ENCODE results near the gene GZMH. TPM values are rescaled to one million over a fixed set of nuclear protein-coding genes. Genes with fewer than 3 reads are reported as not detected.
A peak's percentile ranks its signal among the peaks of the same experiment; 100 is the strongest.

The GZMH gene
- polyA plus RNA-seq, 1 donor: 0.70 TPM

DNA sequence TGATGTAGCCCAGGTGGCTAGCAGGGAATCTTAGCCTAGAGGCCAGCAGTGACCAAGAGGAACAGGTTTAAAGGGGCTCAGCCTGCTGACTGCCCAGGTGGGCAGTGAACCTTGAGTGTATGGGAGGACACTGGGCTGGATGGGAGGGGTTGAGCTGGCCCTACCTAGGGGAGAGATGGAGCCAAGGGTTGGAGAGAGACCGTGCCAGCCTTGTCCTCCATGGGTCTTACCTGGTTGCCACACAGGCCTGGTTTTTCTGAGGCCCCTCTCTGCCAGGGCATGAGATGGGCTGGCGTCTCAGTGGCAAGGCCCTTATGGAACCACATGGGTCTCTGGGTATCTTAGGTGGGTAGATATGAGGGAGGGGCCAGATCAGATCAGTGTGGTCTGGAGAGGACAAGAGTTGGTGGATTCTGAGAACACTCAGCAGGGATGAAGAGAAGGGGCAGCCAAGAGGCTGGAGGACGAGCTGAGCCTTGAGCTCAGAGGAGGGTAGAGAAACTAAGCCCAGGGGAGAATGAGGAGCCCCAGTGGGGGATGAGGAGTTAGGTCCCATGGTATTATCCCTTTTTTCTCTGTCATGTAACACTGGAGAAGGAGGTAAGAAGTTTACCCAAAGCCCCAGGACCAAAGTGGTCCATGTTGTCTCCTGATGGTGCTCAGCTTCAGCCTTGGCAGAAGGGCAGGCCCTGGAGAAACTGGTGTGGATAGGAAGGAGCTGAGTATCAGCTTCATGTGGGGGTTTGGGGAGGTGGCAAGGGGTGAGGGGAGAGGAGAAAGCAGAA, 20.8 kb upstream of the GZMH start:
- Histone ChIP-seq H3K36me3 (ENCODE audit: control insufficient read depth, insufficient read depth, low read length) (no peaks in the 10 kb centered on the region), H3K4me1 (ENCODE audit: control insufficient read depth, insufficient read depth, low read length) (peaks cover 12% of the 10 kb centered on the region), H3K9me3 (ENCODE audit: control insufficient read depth, low read depth, low read length) (no peaks in the 10 kb centered on the region), H3K27me3 (ENCODE audit: control insufficient read depth, insufficient read depth, low read length) (no peaks in the 10 kb centered on the region), H3K4me3 (ENCODE audit: low read length) (no peak overlapping the region), H3K27ac (ENCODE audit: low read length) (peak overlapping the region; percentile 34)
- no peak for DNase-seq
- WGBS (ENCODE audit: insufficient coverage, low lambda C conversion rate): no CpG with 5 or more reads among the region's 3 CpGs

GRCh38 chr14:24629521-24629920, 20.0 kb upstream of the GZMH start:
- no peaks in the 10 kb centered on the region for H3K27me3 ChIP-seq (ENCODE audit: control insufficient read depth, insufficient read depth, low read length)
- H3K27ac ChIP-seq (ENCODE audit: low read length): no peak overlapping the region
- no peaks in the 10 kb centered on the region for H3K36me3 ChIP-seq (ENCODE audit: control insufficient read depth, insufficient read depth, low read length)
- no peaks in the 10 kb centered on the region for H3K9me3 ChIP-seq (ENCODE audit: control insufficient read depth, low read depth, low read length)
- no peak for DNase-seq
- H3K4me1 ChIP-seq (ENCODE audit: control insufficient read depth, insufficient read depth, low read length): peaks cover 12% of the 10 kb centered on the region
- H3K4me3 ChIP-seq (ENCODE audit: low read length): no peak overlapping the region
- WGBS (ENCODE audit: insufficient coverage, low lambda C conversion rate): 100% methylated on average over 1 of the region's 6 CpGs

- Histone ChIP-seq H3K27ac (ENCODE audit: low read length) (no peak overlapping the region), H3K9me3 (ENCODE audit: control insufficient read depth, low read depth, low read length) (no peaks in the 10 kb centered on the region), H3K36me3 (ENCODE audit: control insufficient read depth, insufficient read depth, low read length) (no peaks in the 10 kb centered on the region), H3K4me1 (ENCODE audit: control insufficient read depth, insufficient read depth, low read length) (peaks cover 5% of the 10 kb centered on the region), H3K27me3 (ENCODE audit: control insufficient read depth, insufficient read depth, low read length) (no peaks in the 10 kb centered on the region), H3K4me3 (ENCODE audit: low read length) (no peak overlapping the region)
- no peak for DNase-seq
- WGBS (ENCODE audit: insufficient coverage, low lambda C conversion rate): no CpG with 5 or more reads among the region's 2 CpGs
Observed at GRCh38 chr14:24613747-24614146, 4.3 kb upstream of the GZMH start.

GRCh38 chr14:24613241-24613640, 3.8 kb upstream of the GZMH start:
- no peak overlapping the region for H3K27ac ChIP-seq (ENCODE audit: low read length)
- no peak for DNase-seq

DNA sequence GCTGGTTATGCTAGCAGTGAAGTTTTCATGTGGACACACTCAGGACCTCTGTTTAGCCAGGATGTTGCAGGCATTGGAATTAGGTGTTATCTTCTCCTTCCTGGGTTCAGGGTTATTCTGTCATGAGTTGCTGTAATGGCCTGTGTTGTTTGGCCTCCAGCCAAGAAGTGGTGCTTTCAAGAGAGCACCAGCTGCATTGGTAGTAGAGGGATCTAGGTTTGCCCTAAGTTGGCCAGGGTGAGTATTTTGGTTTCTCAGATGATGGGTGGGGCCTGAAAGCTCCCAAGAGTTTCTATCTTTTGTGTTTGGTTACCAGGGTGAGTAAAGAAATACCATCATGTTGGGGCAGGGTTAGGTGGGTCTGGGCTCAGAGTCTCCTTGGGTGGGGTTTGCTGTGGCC, 2.7 kb upstream of the GZMH start:
- no peaks in the 10 kb centered on the region for H3K27me3 ChIP-seq (ENCODE audit: control insufficient read depth, insufficient read depth, low read length)
- H3K27ac ChIP-seq (ENCODE audit: low read length): no peak overlapping the region
- H3K36me3 ChIP-seq (ENCODE audit: control insufficient read depth, insufficient read depth, low read length): no peaks in the 10 kb centered on the region
- H3K4me3 ChIP-seq (ENCODE audit: low read length): no peak overlapping the region
- DNase-seq: peak; percentile 42 to 75
- H3K9me3 ChIP-seq (ENCODE audit: control insufficient read depth, low read depth, low read length): no peaks in the 10 kb centered on the region
- peaks cover 19% of the 10 kb centered on the region for H3K4me1 ChIP-seq (ENCODE audit: control insufficient read depth, insufficient read depth, low read length)

More at GRCh38 chr14:24613241-24613640, 3.8 kb upstream of the GZMH start:
- Histone ChIP-seq H3K27me3 (ENCODE audit: control insufficient read depth, insufficient read depth, low read length) (no peaks in the 10 kb centered on the region), H3K36me3 (ENCODE audit: control insufficient read depth, insufficient read depth, low read length) (no peaks in the 10 kb centered on the region), H3K4me3 (ENCODE audit: low read length) (no peak overlapping the region), H3K9me3 (ENCODE audit: control insufficient read depth, low read depth, low read length) (no peaks in the 10 kb centered on the region), H3K4me1 (ENCODE audit: control insufficient read depth, insufficient read depth, low read length) (peaks cover 10% of the 10 kb centered on the region)
- WGBS (ENCODE audit: insufficient coverage, low lambda C conversion rate): no CpG with 5 or more reads among the region's 1 CpG

- WGBS (ENCODE audit: insufficient coverage, low lambda C conversion rate): 20% methylated on average over 1 of the region's 8 CpGs
- peaks cover 19% of the 10 kb centered on the region for H3K4me1 ChIP-seq (ENCODE audit: control insufficient read depth, insufficient read depth, low read length)
- H3K36me3 ChIP-seq (ENCODE audit: control insufficient read depth, insufficient read depth, low read length): no peaks in the 10 kb centered on the region
- peak overlapping the region; percentile 47 for H3K27ac ChIP-seq (ENCODE audit: low read length)
- DNase-seq: peak; percentile 68 to 87
- no peak overlapping the region for H3K4me3 ChIP-seq (ENCODE audit: low read length)
- no peaks in the 10 kb centered on the region for H3K27me3 ChIP-seq (ENCODE audit: control insufficient read depth, insufficient read depth, low read length)
- no peaks in the 10 kb centered on the region for H3K9me3 ChIP-seq (ENCODE audit: control insufficient read depth, low read depth, low read length)
Observed at GRCh38 chr14:24607635-24608514, 1.6 kb downstream of the GZMH start.

DNA sequence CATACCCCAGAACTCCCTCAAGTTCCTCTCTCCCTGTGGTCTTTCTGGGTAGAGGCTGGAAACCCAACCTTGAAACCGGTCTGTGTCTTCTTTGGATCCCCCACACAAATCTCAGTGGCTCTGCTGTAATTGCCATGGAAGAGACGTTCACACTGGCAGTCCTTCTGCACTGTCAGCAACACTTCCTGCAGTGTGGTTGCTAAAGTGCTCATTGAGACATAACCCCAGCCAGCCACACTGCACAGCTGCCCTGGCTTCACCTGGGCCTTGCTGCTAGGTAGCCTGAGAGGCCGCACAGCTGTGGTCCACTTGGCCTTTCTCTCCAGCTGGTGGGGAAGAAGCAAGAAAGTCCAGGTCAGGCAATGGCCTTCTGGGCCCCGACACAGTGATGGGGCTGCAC, 2.4 kb downstream of the GZMH start:
- Histone ChIP-seq H3K4me3 (ENCODE audit: low read length) (no peak overlapping the region), H3K27ac (ENCODE audit: low read length) (no peak overlapping the region), H3K36me3 (ENCODE audit: control insufficient read depth, insufficient read depth, low read length) (no peaks in the 10 kb centered on the region), H3K9me3 (ENCODE audit: control insufficient read depth, low read depth, low read length) (no peaks in the 10 kb centered on the region), H3K27me3 (ENCODE audit: control insufficient read depth, insufficient read depth, low read length) (no peaks in the 10 kb centered on the region), H3K4me1 (ENCODE audit: control insufficient read depth, insufficient read depth, low read length) (peaks cover 19% of the 10 kb centered on the region)
- peak in 1 of 2 donors; percentile 27 for DNase-seq
- no CpG with 5 or more reads among the region's 4 CpGs for WGBS (ENCODE audit: insufficient coverage, low lambda C conversion rate)

DNA sequence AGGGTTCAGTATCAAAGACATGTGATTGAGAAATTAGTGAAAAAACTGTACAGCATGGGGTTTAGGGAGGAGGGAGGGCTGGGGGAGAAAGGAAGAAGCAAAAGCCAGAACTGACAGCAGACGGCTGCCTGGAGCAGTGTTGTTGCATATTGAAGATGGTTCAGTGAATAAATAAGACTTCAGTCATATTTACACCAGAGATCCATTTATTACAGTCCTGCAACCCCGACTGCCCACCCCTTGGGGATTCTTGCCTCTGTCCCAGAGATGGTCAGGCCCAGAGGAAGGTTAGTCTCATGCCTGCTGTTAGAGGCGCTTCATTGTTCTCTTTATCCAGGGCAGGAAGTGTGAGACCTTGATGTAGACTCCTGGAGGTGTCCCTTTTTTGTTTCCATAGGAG, 3.2 kb downstream of the GZMH start:
- H3K27ac ChIP-seq (ENCODE audit: low read length): no peak overlapping the region
- H3K9me3 ChIP-seq (ENCODE audit: control insufficient read depth, low read depth, low read length): no peaks in the 10 kb centered on the region
- no CpG with 5 or more reads among the region's 3 CpGs for WGBS (ENCODE audit: insufficient coverage, low lambda C conversion rate)

DNA sequence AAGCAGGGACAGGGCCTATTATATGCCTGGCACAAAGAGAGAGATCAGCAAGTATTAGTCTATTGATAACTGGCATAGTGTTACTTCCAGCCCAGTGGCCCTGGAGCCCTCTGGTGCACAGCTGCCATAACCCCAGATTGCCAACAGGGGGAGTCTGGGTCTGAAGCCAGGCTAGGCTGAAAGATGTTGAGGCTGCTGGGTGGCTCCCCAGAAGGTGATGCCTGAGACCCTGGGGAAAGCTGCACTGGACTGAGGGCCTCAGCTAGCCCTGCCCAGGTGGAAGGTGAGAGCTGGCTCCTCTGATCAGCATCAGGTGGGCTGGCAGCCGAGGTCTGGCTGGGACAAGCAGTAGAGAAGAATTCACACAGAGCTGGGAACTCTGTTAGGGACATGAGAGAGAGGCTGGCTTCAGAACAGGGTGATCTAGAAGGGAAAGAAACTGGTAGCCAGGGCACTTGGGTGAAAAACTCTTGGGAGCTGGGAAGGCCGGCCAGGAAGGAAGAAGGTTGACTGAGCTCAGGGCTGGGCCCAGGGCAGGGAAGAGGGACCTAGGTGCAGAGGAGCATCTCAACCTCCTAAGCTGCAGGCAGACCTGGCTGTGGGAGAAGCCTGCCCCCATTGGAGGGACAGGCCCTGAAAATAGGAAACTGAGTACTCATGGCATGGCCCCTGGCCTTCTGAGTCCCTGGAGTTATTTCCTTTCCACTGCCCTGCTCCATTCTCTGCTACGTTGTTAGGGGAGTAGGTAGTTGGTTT, 3.9 kb downstream of the GZMH start:
- Histone ChIP-seq H3K4me3 (ENCODE audit: low read length) (no peak overlapping the region), H3K27me3 (ENCODE audit: control insufficient read depth, insufficient read depth, low read length) (no peaks in the 10 kb centered on the region), H3K36me3 (ENCODE audit: control insufficient read depth, insufficient read depth, low read length) (no peaks in the 10 kb centered on the region), H3K4me1 (ENCODE audit: control insufficient read depth, insufficient read depth, low read length) (peaks cover 19% of the 10 kb centered on the region), H3K9me3 (ENCODE audit: control insufficient read depth, low read depth, low read length) (no peaks in the 10 kb centered on the region), H3K27ac (ENCODE audit: low read length) (no peak overlapping the region)
- peak in 1 of 2 donors; percentile 12 for DNase-seq
- no CpG with 5 or more reads among the region's 3 CpGs for WGBS (ENCODE audit: insufficient coverage, low lambda C conversion rate)

More for the DNA sequence above, 3.2 kb downstream of the GZMH start:
- H3K4me3 ChIP-seq (ENCODE audit: low read length): no peak overlapping the region
- no peak for DNase-seq
- no peaks in the 10 kb centered on the region for H3K27me3 ChIP-seq (ENCODE audit: control insufficient read depth, insufficient read depth, low read length)
- peaks cover 19% of the 10 kb centered on the region for H3K4me1 ChIP-seq (ENCODE audit: control insufficient read depth, insufficient read depth, low read length)
- H3K36me3 ChIP-seq (ENCODE audit: control insufficient read depth, insufficient read depth, low read length): no peaks in the 10 kb centered on the region

DNA sequence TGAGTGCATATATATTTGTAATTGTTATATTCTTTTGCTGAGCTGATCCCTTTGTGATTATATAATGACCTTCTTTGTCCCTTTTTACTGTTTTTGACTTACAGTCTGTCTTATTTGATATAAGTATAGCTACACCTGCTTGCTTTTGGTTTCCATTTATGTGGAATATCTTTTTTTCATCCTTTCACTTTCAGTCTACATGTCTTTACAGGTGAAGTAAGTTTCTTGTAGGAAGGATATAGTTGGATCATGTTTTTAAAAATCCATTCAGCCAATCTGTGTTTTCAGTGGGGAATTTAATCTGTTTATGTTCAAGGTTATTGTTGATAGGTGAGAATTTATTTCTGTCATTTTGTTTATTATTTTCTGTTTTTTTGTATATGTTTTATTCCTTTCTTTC, 12.1 kb downstream of the GZMH start:
- H3K36me3 ChIP-seq (ENCODE audit: control insufficient read depth, insufficient read depth, low read length): no peaks in the 10 kb centered on the region
- no peak overlapping the region for H3K27ac ChIP-seq (ENCODE audit: low read length)
- H3K4me3 ChIP-seq (ENCODE audit: low read length): no peak overlapping the region
- no peak for DNase-seq
- no peaks in the 10 kb centered on the region for H3K27me3 ChIP-seq (ENCODE audit: control insufficient read depth, insufficient read depth, low read length)
- H3K9me3 ChIP-seq (ENCODE audit: control insufficient read depth, low read depth, low read length): peaks cover 8% of the 10 kb centered on the region
- no peaks in the 10 kb centered on the region for H3K4me1 ChIP-seq (ENCODE audit: control insufficient read depth, insufficient read depth, low read length)

Measured in large intestine (tissue), 3 donors.